Stimulated activated memory B cell treated with anti-CD40 and anti-IgM and Interleukin-4, amounts not matched to agents 10 μg/mL and 1 μg/mL and 100 μg/mL, for 72 hours (primary cell): ENCODE data around the gene IFNL2.
"Not testable (repeated sequence)": the region's sequence is repeated elsewhere in the genome, so short reads cannot be mapped to it uniquely, and the experiment has no call there.

ENCODE experiments used
- ATAC-seq: fragments of 150-1000 bp; cut with Tn5 transposase; 2 replicates; pipeline ENCODE4 v1.10.0; 2021
- H3K27ac Mint-ChIP-seq: one replicate; pipeline ENCODE4 v1.8.0; 2022; ENCODE audit warnings: mild to moderate bottlenecking, mixed read lengths
- H3K27me3 Mint-ChIP-seq: one replicate; pipeline ENCODE4 v1.8.0; 2022; ENCODE audit warnings: mixed read lengths
- H3K36me3 Mint-ChIP-seq: one replicate; pipeline ENCODE4 v1.8.0; 2022; ENCODE audit warnings: mixed read lengths
- H3K4me1 Mint-ChIP-seq: one replicate; pipeline ENCODE4 v1.8.0; 2022; ENCODE audit warnings: mixed read lengths
- H3K4me3 Mint-ChIP-seq: one replicate; pipeline ENCODE4 v1.8.0; 2022; ENCODE audit warnings: mild to moderate bottlenecking, moderate library complexity, mixed read lengths
- H3K9me3 Mint-ChIP-seq: one replicate; pipeline ENCODE4 v1.8.0; 2022; ENCODE audit warnings: mixed read lengths

The IFNL2 gene

DNA sequence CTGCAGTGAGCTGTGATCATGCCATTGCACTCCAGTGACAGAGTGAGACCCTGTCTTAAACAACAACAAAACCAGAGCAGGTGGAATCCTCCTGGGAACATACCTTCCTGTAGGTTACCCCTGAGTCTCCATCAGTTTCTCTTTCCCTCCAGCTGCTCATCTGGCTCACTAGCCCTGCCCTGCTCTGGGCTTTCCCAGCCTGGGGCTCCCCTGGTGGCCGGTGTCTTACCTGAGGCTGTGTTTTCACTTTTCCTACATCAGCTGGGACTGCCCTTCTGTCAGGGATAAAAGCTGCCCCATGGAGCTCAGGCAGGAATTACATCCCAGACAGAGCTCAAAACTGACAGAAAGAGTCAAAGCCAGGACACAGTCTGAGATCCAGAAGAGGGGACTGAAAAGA lies at the start of gene IFNL2:
Gene IFNL2 (plus strand): TSS at position 312 of the 400 bp plus-strand sequence. CDS start 173 bp downstream, outside the sequence.
- H3K36me3 Mint-ChIP-seq, H3K4me3 Mint-ChIP-seq, ATAC-seq, H3K4me1 Mint-ChIP-seq, H3K9me3 Mint-ChIP-seq, H3K27ac Mint-ChIP-seq: not testable (repeated sequence)
- peaks cover 67% of the 10 kb centered on the region for H3K27me3 Mint-ChIP-seq

GRCh38 chr19:39219108-39219507 lies 49.1 kb upstream of the IFNL2 start:
- not testable (repeated sequence) for H3K4me3 Mint-ChIP-seq, H3K36me3 Mint-ChIP-seq, ATAC-seq, H3K4me1 Mint-ChIP-seq, H3K9me3 Mint-ChIP-seq, H3K27ac Mint-ChIP-seq
- H3K27me3 Mint-ChIP-seq = peaks cover 52% of the 10 kb centered on the region

GRCh38 chr19:39223703-39224279 lies 44.4 kb upstream of the IFNL2 start:
- Mint-ChIP-seq H3K27ac (no peak overlapping the region), H3K4me1 (no peaks in the 10 kb centered on the region), H3K27me3 (peaks cover 35% of the 10 kb centered on the region), H3K36me3 (no peaks in the 10 kb centered on the region), H3K4me3 (no peak overlapping the region), H3K9me3 (no peaks in the 10 kb centered on the region)
- ATAC-seq = no peak

DNA sequence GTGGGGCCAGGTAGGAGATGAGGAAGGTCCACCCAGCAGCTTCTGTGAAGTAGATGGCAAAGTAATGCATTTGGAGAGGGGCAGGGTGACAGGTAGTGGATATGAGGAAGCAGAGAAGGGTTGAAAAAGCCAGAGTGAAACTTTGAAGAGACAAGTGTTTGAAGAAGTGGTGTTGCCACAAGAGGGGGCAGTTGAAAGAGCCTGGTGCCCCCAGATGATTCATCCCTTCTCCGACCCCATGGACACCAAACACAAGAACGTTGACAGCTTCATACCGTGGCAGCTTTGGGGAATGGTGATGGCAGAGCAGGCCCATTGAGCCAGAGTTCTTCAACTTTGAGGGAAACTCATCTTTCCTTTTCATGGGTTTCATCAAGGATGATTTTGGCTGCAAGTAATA lies 43.3 kb upstream of the IFNL2 start:
- Mint-ChIP-seq H3K9me3 (no peaks in the 10 kb centered on the region), H3K4me1 (no peaks in the 10 kb centered on the region), H3K27ac (no peak overlapping the region), H3K4me3 (no peak overlapping the region), H3K36me3 (no peaks in the 10 kb centered on the region), H3K27me3 (peaks cover 28% of the 10 kb centered on the region)
- no peak for ATAC-seq

GRCh38 chr19:39230096-39230764 lies 38.0 kb upstream of the IFNL2 start:
- Mint-ChIP-seq H3K4me1 (no peaks in the 10 kb centered on the region), H3K27ac (no peak overlapping the region), H3K36me3 (no peaks in the 10 kb centered on the region), H3K27me3 (peaks cover under 1% of the 10 kb centered on the region), H3K4me3 (no peak overlapping the region), H3K9me3 (peaks cover 8% of the 10 kb centered on the region)
- ATAC-seq = no peak

GRCh38 chr19:39232708-39233107 lies 35.5 kb upstream of the IFNL2 start:
- H3K27ac Mint-ChIP-seq = no peak overlapping the region
- H3K9me3 Mint-ChIP-seq = peaks cover 8% of the 10 kb centered on the region

GRCh38 chr19:39236527-39236926 lies 31.7 kb upstream of the IFNL2 start:
- ATAC-seq = no peak
- peaks cover 27% of the 10 kb centered on the region for H3K4me1 Mint-ChIP-seq
- peak overlapping the region; percentile 36 for H3K4me3 Mint-ChIP-seq
- H3K36me3 Mint-ChIP-seq = no peaks in the 10 kb centered on the region
- no peaks in the 10 kb centered on the region for H3K27me3 Mint-ChIP-seq
- H3K27ac Mint-ChIP-seq = peak overlapping the region; percentile 87
- no peaks in the 10 kb centered on the region for H3K9me3 Mint-ChIP-seq

More at GRCh38 chr19:39232708-39233107, 35.5 kb upstream of the IFNL2 start:
- H3K4me3 Mint-ChIP-seq = no peak overlapping the region
- H3K4me1 Mint-ChIP-seq = peaks cover 18% of the 10 kb centered on the region
- no peaks in the 10 kb centered on the region for H3K27me3 Mint-ChIP-seq
- no peaks in the 10 kb centered on the region for H3K36me3 Mint-ChIP-seq
- no peak for ATAC-seq

DNA sequence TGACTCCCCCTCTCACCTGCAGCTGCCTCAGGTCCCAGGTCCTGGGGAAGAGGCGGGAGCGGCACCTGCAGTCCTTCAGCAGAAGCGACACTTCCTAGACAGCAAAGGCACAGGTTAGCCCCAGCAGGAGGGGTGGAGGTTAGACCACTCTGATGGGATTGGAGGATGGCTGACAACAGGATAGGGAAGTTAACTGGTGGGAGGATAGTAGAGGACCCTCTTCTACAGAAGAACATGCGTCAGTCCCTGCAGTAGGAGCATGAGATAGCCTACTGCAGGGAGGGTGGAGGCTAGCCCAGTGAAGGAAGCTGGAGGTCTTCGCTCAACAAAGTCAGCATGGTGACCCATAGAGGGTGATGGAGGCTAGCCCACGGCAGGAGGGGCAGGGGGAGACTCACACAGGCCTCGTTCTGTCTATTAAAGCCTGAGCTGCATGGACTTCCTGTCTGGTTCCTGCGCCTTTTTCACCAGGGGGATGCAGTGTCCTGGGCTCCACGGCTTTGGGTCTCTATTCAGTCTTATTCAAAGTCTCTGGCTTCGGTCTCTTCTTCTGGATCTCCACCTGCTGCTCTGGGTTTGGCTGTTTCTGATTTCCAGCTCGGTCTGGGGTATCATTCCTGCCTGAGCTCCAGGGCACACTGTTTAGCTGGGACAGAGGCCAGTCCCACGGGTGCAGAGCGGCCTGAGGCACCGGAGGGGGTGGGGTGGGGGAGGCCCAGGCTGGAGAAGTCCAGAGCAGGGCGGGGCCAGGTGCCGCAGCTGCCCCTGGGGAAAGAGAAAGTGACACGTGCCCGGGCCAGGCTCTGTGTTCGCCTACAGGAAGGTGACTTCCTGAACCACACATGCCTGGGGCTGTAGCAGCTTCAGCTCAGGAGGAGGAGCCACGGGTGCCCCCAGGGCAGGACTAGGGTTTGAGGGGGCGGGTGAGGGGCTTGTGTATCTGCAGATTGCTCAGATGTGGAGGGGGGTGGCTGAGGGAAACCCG lies 30.7 kb upstream of the IFNL2 start:
- no peaks in the 10 kb centered on the region for H3K36me3 Mint-ChIP-seq
- H3K4me1 Mint-ChIP-seq = peaks cover 27% of the 10 kb centered on the region
- peak; percentile 87 for ATAC-seq
- H3K4me3 Mint-ChIP-seq = peak overlapping the region; percentile 63
- no peaks in the 10 kb centered on the region for H3K27me3 Mint-ChIP-seq
- peak overlapping the region; percentile 87 for H3K27ac Mint-ChIP-seq
- no peaks in the 10 kb centered on the region for H3K9me3 Mint-ChIP-seq

DNA sequence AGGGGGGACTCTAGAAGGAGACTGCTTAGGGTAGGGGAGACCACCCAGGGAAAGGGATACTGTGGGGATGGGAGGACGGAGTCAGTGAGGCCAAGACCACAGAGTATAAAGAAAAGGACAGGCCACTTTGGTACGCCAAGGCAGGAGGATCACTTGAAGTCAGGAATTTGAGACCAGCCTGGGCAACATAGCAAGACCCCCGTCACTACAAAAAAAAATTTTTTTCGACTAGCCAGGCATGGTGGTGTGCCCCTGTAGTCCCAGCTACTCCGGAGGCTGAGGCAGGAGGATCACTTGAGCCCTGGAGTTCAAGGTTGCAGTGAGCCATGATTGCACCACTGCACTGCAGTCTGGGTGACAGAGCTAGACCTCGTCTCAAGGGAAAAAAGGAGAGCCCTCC lies 30.0 kb upstream of the IFNL2 start:
- H3K36me3 Mint-ChIP-seq = no peaks in the 10 kb centered on the region
- no peak for ATAC-seq
- peaks cover 27% of the 10 kb centered on the region for H3K4me1 Mint-ChIP-seq
- H3K9me3 Mint-ChIP-seq = no peaks in the 10 kb centered on the region
- H3K27me3 Mint-ChIP-seq = no peaks in the 10 kb centered on the region
- peak overlapping the region; percentile 63 for H3K4me3 Mint-ChIP-seq
- H3K27ac Mint-ChIP-seq = peak overlapping the region; percentile 87

DNA sequence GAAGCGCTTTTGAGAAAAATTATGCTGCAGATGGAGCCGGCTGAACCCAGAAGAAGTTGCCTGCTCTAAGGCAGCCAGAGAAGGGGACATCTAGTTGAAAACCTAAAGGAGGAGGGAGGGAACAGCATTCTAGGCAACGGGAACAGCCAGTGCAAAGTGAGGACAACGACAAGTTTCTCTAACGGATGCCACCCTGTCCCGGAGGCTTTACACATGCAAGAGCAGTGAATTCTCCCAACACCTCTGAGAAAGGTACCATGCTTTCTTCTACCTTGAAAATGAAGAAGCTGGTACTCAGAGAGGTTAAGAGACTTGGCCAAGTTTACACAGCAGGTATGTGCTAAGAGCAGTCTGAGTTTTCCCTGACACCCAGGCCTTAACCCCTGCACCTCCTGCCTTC lies 29.3 kb upstream of the IFNL2 start:
- peak overlapping the region; percentile 87 for H3K27ac Mint-ChIP-seq
- no peaks in the 10 kb centered on the region for H3K9me3 Mint-ChIP-seq
- no peak for ATAC-seq
- peaks cover 7% of the 10 kb centered on the region for H3K27me3 Mint-ChIP-seq
- H3K4me1 Mint-ChIP-seq = peaks cover 27% of the 10 kb centered on the region
- no peaks in the 10 kb centered on the region for H3K36me3 Mint-ChIP-seq
- no peak overlapping the region for H3K4me3 Mint-ChIP-seq

DNA sequence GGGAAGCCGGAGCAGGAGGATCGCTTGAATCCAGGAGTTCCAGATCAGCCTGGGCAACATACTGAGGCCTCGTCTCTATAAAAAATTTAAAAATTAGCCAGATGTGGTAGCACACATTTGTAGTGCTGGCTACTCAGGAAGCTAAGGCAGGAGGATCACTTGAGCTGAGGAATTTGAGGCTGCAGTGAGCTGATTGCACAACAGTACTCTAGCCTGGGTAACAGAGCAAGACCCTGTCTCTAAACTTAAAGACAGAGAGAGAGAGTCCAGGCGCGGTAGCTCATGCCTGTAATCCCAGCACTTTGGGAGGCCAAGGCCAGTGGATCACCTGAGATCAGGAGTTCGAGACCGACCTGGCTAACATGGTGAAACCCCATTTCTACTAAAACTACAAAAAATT lies 27.8 kb upstream of the IFNL2 start:
- Mint-ChIP-seq H3K9me3 (no peaks in the 10 kb centered on the region), H3K27me3 (peaks cover 16% of the 10 kb centered on the region), H3K4me3 (no peak overlapping the region), H3K27ac (no peak overlapping the region), H3K4me1 (peaks cover 27% of the 10 kb centered on the region), H3K36me3 (no peaks in the 10 kb centered on the region)
- ATAC-seq = no peak

GRCh38 chr19:39243741-39244140 lies 24.5 kb upstream of the IFNL2 start:
- not testable (repeated sequence) for H3K36me3 Mint-ChIP-seq, H3K4me3 Mint-ChIP-seq, H3K9me3 Mint-ChIP-seq, H3K27ac Mint-ChIP-seq, H3K4me1 Mint-ChIP-seq, ATAC-seq
- peaks cover 27% of the 10 kb centered on the region for H3K27me3 Mint-ChIP-seq

- H3K36me3 Mint-ChIP-seq, H3K9me3 Mint-ChIP-seq, H3K27ac Mint-ChIP-seq, ATAC-seq, H3K4me1 Mint-ChIP-seq, H3K4me3 Mint-ChIP-seq: not testable (repeated sequence)
- H3K27me3 Mint-ChIP-seq = peaks cover 35% of the 10 kb centered on the region
These were observed 23.6 kb upstream of the IFNL2 start, which contains the start of gene IFNL3 for GRCh38 chr19:39244410-39245100. Gene IFNL3, minus strand, starts transcription at chr19:39245006. Its CDS starts 39 bp downstream, at chr19:39244967.

GRCh38 chr19:39245166-39245565 lies 23.0 kb upstream of the IFNL2 start:
- H3K27ac Mint-ChIP-seq, H3K36me3 Mint-ChIP-seq, H3K4me1 Mint-ChIP-seq, ATAC-seq, H3K9me3 Mint-ChIP-seq, H3K4me3 Mint-ChIP-seq: not testable (repeated sequence)
- H3K27me3 Mint-ChIP-seq = peaks cover 40% of the 10 kb centered on the region
